HG03039 (cell line): Measurements from ENCODE around the gene USP12.
A peak's percentile ranks its signal among the peaks of the same experiment; 100 is the strongest.
"Not testable (repeated sequence)": the region's sequence is repeated elsewhere in the genome, so short reads cannot be mapped to it uniquely, and the experiment has no call there.

Experiments
- ATAC-seq: cut with Tn5 transposase; IDR thresholded peaks from one replicate; pipeline ENCODE4 v1.9.1; 2021; ENCODE audit warnings: mild to moderate bottlenecking, moderate library complexity; ENCODE audit not compliant: unreplicated experiment

USP12 gene

DNA sequence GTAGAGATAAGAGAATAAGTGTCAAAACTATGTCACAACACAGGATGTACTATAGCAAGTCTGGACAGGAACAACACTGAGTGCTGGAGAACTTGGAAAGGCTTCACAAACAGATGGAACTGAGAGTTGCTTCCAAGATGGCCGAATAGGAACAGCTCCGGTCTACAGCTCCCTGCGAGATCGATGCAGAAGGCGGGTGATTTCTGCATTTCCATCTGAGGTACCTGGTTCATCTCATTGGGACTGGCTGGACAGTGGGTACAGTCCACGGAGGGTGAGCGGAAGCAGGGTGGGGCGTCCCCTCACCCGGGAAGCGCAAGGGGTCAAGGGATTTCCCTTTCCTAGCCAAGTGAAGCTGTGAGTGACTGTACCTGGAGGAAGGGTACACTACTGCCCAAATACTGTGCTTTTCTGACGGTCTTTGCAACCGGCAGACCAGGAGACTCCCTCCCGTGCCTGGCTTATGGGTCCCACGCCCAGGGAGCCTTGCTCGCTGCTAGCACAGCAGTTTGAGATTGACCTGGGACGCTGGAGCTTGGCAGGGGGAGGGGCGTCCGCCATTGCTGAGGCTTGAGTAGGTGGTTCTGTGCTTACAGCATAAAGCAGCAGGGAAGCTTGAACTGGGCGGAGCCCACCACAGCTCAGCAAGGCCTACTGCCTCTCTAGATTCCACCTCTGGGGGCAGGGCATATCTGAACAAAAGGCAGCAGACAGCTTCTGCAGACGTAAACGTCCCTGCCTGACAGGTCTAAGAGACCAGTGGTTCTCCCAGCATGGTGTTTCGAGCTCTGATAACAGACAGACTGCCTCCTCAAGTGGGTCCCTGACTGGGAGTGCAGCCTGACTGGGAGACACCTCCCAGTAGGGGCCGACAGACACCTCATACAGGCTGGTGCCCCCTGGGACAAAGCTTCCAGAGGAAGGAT lies 46.0 kb downstream of the USP12 start:
- ATAC-seq, result no peak

DNA sequence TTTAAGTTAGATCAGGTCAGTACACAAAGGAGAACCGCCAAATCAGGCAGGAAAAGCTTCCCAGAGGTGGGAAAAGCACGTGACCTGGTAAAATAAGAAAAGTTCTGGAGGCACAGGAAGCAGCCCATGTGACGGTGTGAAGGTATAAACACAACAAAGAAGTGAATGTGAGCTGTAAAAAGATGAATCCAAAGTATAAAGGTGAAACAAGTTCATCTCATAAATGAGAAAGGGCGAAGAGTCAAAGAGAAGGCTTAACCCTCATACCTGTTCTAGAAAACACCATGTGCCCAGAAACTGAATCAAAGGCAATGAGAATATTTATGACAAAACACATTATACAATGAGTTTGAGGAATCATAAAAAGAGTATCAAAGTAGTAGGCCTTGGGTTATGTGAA lies 47.0 kb downstream of the USP12 start:
- ATAC-seq, result no peak

DNA sequence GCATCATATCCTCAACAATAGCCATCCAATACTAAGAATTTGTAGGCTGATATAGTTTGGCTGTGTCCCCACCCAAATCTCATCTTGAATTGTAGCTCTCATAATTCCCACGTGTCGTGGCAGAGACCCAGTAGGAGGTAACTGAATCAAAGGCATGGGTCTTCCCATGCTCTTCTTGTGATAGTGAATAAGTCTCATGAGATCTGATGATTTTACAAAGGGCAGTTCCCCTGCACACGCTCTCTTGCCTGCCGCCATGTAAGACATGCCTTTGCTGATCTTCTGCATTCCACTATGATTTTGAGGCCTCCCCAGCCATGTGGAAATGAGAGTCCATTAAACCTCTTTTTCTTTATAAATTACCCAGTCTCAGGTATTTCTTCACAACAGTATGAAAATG lies 48.2 kb downstream of the USP12 start:
- not testable (repeated sequence) for ATAC-seq

DNA sequence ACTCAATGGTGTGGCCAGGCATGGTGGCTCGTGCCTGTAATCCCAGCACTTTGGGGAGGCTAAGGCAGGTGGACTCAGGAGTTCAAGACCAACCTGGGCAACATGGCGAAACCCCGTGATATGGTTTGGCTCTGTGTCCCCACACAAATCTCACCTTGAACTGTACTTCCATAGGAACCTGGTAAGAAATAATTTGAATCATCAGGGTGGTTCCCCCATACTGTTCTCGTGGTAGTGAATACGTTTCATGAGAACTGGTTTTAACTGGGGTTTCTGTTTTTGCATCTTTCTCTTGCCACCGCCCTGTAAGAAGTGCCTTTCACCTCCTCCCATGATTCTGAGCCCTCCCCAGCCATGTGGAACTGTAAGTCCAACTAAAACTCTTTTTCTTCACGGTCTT lies 49.6 kb downstream of the USP12 start:
- no peak for ATAC-seq

- no peak for ATAC-seq
These were observed 50.8 kb downstream of the USP12 start for GRCh38 chr13:27120811-27121210.

GRCh38 chr13:27120011-27120410 lies 51.6 kb downstream of the USP12 start:
- ATAC-seq, result no peak

- ATAC-seq, result no peak
These were observed 53.1 kb downstream of the USP12 start for GRCh38 chr13:27118428-27119054.

DNA sequence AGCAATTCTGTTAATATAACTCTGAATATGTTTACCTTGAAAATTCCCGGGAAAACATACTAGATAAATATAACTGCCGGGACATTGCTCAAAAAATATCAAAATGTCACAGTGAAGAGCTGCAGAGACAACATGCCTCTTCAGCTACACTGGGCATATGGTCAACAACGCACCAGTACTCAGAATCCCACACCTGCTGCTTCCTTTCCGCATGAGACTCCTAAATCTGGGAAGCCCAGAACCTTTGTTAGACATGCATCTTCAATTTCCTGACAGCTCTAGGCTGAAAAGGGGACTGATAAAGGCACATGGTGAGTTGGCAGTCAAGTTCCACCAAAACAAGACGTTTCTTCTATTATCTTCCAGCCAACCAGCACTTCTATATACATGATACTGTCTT lies 53.7 kb downstream of the USP12 start:
- ATAC-seq, result no peak

DNA sequence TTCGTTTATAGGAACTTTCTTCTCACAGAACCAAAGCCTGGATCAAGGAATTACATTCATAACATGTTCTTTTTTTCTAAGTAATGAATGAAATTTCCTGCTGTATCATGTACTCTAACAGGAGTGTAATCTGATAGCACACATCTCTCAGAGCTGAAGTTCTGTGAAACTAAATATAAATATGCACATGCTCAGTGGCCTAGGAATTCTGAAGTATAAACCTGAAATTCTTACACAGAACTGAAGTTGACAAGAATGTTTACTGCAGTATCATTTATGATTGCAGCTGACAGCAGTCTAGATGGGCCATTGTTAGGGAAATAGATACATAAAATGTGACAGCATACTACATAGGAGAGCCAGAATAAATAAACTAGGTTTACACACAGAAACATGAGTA lies 54.5 kb downstream of the USP12 start:
- ATAC-seq, result no peak

- ATAC-seq, result peak; percentile 43
These were observed 58.2 kb downstream of the USP12 start for GRCh38 chr13:27113436-27113835.

DNA sequence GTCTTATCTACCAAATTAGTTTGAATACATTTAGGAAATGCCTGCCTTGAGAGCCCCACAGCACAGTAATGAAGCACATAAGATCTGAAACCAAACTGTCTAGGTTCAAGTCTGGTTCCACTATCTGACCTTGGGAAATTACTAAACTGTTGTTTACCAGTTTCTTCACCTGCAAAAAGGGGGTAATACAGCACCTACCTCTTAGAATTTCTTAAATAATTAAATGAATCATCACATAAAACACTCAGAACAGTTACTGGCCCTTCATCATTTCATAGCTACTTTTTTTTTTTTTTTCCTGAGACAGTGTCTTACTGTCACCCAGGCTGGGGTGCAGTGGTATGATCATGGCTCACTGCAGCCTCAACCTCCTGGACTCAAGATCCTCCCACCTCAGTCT lies 59.6 kb downstream of the USP12 start:
- no peak for ATAC-seq

- ATAC-seq, result no peak
These were observed 61.4 kb downstream of the USP12 start for GRCh38 chr13:27110056-27110746.

GRCh38 chr13:27106144-27106543 lies 65.5 kb downstream of the USP12 start:
- no peak for ATAC-seq

GRCh38 chr13:27104606-27105005 lies 67.0 kb downstream of the USP12 start:
- ATAC-seq, result no peak

GRCh38 chr13:27101847-27102246 lies 69.8 kb downstream of the USP12 start:
- ATAC-seq, result no peak

DNA sequence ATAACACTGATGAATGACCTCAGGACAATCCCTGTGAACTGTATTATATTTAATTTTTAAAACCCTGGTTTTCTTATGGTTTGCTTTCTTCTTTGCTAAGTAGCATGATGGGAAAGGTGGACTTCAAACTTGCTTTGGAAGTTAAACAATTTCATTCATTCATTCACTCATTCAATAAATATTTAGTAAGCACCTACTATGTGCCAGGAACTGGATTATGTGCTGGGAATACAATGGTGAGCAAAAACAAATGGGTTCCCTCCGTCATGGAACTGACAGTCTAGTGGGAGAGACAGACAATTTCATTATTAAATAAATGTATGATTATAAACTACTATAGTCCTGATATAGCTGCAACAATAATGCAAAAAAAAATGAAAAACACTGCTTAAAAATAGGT lies 70.3 kb downstream of the USP12 start:
- no peak for ATAC-seq

- no peak for ATAC-seq
These were observed 73.9 kb downstream of the USP12 start for GRCh38 chr13:27097691-27098090.

DNA sequence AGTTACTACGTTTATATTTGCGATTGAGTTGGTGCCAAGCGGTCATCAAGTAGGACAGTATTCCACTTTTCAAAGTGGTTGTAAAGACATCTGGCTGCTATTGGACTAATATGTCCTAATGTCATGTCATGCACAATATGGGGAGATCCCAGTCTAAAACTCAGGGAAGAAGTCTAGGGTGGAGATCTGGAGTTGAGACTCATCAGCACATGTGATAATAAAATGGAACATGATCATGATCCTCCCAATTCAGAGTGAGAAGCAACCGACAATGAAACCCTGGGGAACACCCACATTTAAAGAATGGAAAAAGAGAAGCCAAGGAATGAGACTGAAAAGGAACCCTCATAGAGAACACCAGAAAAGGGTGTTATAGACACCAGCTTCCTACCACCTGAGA lies 80.2 kb downstream of the USP12 start:
- ATAC-seq, result no peak

DNA sequence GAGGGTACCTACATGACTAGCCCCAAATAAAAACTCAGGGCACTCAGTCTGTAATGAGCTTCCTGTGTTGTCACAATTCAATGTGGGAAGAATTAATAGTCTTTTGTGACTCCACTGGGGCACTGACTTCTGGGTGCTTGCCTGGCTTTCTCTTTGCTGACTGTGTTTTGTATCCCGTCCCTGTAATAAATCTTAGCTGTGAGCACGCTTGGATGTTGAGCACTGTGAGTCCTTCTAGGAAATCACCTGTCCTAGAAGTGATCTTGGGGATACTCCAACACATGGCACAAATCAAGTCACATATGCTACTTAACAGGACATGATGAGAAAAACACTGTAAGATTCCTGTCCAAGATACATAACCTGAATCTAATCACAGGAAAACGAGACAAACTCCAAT lies 83.0 kb downstream of the USP12 start:
- ATAC-seq, result no peak

- ATAC-seq, result no peak
These were observed 84.9 kb downstream of the USP12 start for GRCh38 chr13:27086599-27087265.

- ATAC-seq, result no peak
These were observed 88.4 kb downstream of the USP12 start for GRCh38 chr13:27083183-27083582.
